ENCODE measurements around the gene ZNF768. TPM values are rescaled to one million over a fixed set of nuclear protein-coding genes. Genes with fewer than 3 reads are reported as not detected.

ZNF768 gene
- total and polyA plus RNA-seq, 2 of the 13 experiments (the other 11 are each of a cell fraction or from before 2014, with no cell fraction given), result 26.7 to 34.4 TPM

- no peak for TF ChIP-seq MLLT10 (CRISPR knock-in tag; IDR thresholded peaks at IDR 0.05)
- TF ChIP-seq FOXC1 (CRISPR knock-in tag; IDR thresholded peaks at IDR 0.05; ENCODE audit: borderline replicate concordance), result peak; percentile 87
- TF ChIP-seq IKZF5 (CRISPR knock-in tag; IDR thresholded peaks at IDR 0.05), result peak; percentile 89
- no peak for TF ChIP-seq SCMH1 (CRISPR knock-in tag; IDR thresholded peaks at IDR 0.05; ENCODE audit: borderline replicate concordance)
- TF ChIP-seq DMTF1 (CRISPR knock-in tag; IDR thresholded peaks at IDR 0.05), result no peak
- TF ChIP-seq GABPA (IDR thresholded peaks at IDR 0.05; ENCODE audit: low read depth, low read length), result peak; percentile 32; the same call in 1 of the 2 replicates
- TF ChIP-seq GABPA (CRISPR knock-in tag; IDR thresholded peaks at IDR 0.05; ENCODE audit: low read depth), result peak; percentile 86
- TF ChIP-seq TAF15 (IDR thresholded peaks at IDR 0.05; ENCODE audit: low read depth, low read length, poor library complexity, severe bottlenecking), result peak; percentile 51
- peak; percentile 90 for TF ChIP-seq GABPB1 (CRISPR knock-in tag; IDR thresholded peaks at IDR 0.05)
- TF ChIP-seq ZSCAN31 (CRISPR knock-in tag; IDR thresholded peaks at IDR 0.05; ENCODE audit: low read depth), result no peak; the same call in none of the 2 replicates
- peak; percentile 21; the same call in 1 of the 2 replicates for TF ChIP-seq RARA (CRISPR knock-in tag; IDR thresholded peaks at IDR 0.05)
- TF ChIP-seq RBAK (CRISPR knock-in tag; IDR thresholded peaks at IDR 0.05), result peak; percentile 69; the same call in 1 of the 2 replicates
- no peak for TF ChIP-seq ZNF496 (CRISPR knock-in tag; IDR thresholded peaks at IDR 0.05; ENCODE audit: insufficient replicate concordance)
- no peak for TF ChIP-seq JDP2 (CRISPR knock-in tag; IDR thresholded peaks at IDR 0.05; ENCODE audit: borderline replicate concordance)
- peak; percentile 63 for TF ChIP-seq BRD4 (CRISPR knock-in tag; IDR thresholded peaks at IDR 0.05)
- no peak for TF ChIP-seq E2F5 (CRISPR knock-in tag; conservative IDR thresholded peaks at IDR 0.05)
- 0 out of 2 replicates have a peak, but pooled peaks have one; percentile 6 for TF ChIP-seq ZNF143 (CRISPR knock-in tag; IDR thresholded peaks at IDR 0.05)
- no peak for TF ChIP-seq ZBTB42 (CRISPR knock-in tag; IDR thresholded peaks at IDR 0.05)
- 0 out of 2 replicates have a peak, but pooled peaks have one; percentile 70 for TF ChIP-seq ZNF253 (CRISPR knock-in tag; IDR thresholded peaks at IDR 0.05; ENCODE audit: borderline replicate concordance)
- no peak for TF ChIP-seq ZFAT (CRISPR knock-in tag; conservative IDR thresholded peaks at IDR 0.05)
- no peak for TF ChIP-seq ZNF383 (CRISPR knock-in tag; IDR thresholded peaks at IDR 0.05; ENCODE audit: borderline replicate concordance)
- TF ChIP-seq, protein P1, sequence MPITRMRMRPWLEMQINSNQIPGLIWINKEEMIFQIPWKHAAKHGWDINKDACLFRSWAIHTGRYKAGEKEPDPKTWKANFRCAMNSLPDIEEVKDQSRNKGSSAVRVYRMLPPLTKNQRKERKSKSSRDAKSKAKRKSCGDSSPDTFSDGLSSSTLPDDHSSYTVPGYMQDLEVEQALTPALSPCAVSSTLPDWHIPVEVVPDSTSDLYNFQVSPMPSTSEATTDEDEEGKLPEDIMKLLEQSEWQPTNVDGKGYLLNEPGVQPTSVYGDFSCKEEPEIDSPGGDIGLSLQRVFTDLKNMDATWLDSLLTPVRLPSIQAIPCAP (CRISPR knock-in tag; IDR thresholded peaks at IDR 0.05; ENCODE audit: low read depth), result peak; percentile 70; the same call in 1 of the 2 replicates
- peak; percentile 67; the same call in 1 of the 2 replicates for TF ChIP-seq SMYD3 (CRISPR knock-in tag; IDR thresholded peaks at IDR 0.05)
Observed at GRCh38 chr16:30557957-30558788, 31.8 kb upstream of the ZNF768 start, which contains the start of gene ZNF764 (continued).

All from HepG2 (cell line).